ENCODE data around the gene SP140L.

GRCh38 chr2:230348787-230349186 is 21.8 kb downstream of the SP140L start:
- no peak for TF ChIP-seq TAF1 (IDR thresholded peaks at IDR 0.05; ENCODE audit: borderline replicate concordance, low read depth, low read length)
- TF ChIP-seq CTCF (IDR thresholded peaks at IDR 0.05) = no peak
- TF ChIP-seq EP300 (IDR thresholded peaks at IDR 0.05; ENCODE audit: borderline replicate concordance in 1 of 2, low read depth in 1 of 2, low read length in 1 of 2) = no peak
- TF ChIP-seq CHD2 (IDR thresholded peaks at IDR 0.05; ENCODE audit: low read length, partially characterized antibody) = no peak
- no peak for TF ChIP-seq SIN3A (IDR thresholded peaks at IDR 0.05; ENCODE audit: borderline replicate concordance, low read depth, low read length)
- no peak for TF ChIP-seq RAD21 (IDR thresholded peaks at IDR 0.05; ENCODE audit: low read length)
- no peak for TF ChIP-seq POLR2AphosphoS5 (IDR thresholded peaks at IDR 0.05; ENCODE audit: low read depth, low read length)
- TF ChIP-seq, protein P1, sequence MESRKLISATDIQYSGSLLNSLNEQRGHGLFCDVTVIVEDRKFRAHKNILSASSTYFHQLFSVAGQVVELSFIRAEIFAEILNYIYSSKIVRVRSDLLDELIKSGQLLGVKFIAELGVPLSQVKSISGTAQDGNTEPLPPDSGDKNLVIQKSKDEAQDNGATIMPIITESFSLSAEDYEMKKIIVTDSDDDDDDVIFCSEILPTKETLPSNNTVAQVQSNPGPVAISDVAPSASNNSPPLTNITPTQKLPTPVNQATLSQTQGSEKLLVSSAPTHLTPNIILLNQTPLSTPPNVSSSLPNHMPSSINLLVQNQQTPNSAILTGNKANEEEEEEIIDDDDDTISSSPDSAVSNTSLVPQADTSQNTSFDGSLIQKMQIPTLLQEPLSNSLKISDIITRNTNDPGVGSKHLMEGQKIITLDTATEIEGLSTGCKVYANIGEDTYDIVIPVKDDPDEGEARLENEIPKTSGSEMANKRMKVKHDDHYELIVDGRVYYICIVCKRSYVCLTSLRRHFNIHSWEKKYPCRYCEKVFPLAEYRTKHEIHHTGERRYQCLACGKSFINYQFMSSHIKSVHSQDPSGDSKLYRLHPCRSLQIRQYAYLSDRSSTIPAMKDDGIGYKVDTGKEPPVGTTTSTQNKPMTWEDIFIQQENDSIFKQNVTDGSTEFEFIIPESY (IDR thresholded peaks at IDR 0.05; ENCODE audit: borderline replicate concordance, low read depth) = no peak
- TF ChIP-seq, protein P2, sequence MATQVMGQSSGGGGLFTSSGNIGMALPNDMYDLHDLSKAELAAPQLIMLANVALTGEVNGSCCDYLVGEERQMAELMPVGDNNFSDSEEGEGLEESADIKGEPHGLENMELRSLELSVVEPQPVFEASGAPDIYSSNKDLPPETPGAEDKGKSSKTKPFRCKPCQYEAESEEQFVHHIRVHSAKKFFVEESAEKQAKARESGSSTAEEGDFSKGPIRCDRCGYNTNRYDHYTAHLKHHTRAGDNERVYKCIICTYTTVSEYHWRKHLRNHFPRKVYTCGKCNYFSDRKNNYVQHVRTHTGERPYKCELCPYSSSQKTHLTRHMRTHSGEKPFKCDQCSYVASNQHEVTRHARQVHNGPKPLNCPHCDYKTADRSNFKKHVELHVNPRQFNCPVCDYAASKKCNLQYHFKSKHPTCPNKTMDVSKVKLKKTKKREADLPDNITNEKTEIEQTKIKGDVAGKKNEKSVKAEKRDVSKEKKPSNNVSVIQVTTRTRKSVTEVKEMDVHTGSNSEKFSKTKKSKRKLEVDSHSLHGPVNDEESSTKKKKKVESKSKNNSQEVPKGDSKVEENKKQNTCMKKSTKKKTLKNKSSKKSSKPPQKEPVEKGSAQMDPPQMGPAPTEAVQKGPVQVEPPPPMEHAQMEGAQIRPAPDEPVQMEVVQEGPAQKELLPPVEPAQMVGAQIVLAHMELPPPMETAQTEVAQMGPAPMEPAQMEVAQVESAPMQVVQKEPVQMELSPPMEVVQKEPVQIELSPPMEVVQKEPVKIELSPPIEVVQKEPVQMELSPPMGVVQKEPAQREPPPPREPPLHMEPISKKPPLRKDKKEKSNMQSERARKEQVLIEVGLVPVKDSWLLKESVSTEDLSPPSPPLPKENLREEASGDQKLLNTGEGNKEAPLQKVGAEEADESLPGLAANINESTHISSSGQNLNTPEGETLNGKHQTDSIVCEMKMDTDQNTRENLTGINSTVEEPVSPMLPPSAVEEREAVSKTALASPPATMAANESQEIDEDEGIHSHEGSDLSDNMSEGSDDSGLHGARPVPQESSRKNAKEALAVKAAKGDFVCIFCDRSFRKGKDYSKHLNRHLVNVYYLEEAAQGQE (IDR thresholded peaks at IDR 0.05; ENCODE audit: low read depth, low read length) = no peak
- TF ChIP-seq, protein P3, sequence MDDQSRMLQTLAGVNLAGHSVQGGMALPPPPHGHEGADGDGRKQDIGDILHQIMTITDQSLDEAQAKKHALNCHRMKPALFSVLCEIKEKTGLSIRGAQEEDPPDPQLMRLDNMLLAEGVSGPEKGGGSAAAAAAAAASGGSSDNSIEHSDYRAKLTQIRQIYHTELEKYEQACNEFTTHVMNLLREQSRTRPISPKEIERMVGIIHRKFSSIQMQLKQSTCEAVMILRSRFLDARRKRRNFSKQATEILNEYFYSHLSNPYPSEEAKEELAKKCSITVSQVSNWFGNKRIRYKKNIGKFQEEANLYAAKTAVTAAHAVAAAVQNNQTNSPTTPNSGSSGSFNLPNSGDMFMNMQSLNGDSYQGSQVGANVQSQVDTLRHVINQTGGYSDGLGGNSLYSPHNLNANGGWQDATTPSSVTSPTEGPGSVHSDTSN (IDR thresholded peaks at IDR 0.05) = no peak

All from SK-N-SH (cell line).